Measurements from ENCODE around the gene PCDH17.

PCDH17 gene

DNA sequence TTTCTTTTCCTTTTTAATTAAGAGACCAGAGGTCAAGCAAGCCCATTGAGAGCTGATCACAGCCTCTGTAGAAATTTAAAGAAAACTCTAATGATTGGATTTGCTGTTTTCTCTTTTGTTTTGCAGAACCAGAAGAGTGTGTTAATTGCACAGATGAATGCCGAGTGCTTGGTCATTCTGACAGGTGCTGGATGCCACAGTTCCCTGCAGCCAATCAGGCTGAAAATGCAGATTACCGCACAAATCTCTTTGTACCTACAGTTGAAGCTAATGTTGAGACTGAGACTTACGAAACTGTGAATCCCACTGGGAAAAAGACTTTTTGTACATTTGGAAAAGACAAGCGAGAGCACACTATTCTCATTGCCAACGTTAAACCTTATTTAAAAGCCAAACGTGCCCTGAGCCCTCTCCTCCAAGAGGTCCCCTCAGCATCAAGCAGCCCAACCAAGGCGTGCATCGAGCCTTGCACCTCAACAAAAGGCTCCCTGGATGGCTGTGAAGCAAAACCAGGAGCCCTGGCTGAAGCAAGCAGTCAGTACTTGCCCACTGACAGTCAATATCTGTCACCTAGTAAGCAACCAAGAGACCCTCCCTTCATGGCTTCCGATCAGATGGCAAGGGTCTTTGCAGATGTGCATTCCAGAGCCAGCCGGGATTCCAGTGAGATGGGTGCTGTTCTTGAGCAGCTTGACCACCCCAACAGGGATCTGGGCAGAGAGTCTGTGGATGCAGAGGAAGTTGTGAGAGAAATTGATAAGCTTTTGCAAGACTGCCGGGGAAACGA lies 93.1 kb downstream of the PCDH17 start:
- no peak overlapping the region for H3K4me3 ChIP-seq (ENCODE audit: low read length)
- DNase-seq (ENCODE audit: low read depth, low spot score), result no peak

DNA sequence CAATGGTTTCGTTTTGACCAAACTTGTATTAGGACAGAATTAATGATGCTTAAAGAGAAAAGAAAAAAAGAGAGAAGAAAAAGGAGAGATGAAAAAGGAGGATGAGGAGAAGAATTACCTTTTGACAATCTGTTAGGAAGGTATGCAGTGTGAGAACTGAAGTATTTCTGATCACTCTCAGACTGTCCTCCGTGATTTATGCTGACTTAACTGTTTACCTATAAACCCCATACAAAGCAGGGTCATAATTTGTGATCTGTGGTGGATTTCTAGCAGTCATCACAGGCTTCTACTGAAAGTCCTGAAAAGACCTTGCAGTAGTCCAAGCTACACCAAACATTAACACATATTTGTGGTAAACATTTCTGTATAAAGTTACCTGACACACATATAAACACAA lies 93.9 kb downstream of the PCDH17 start:
- H3K4me3 ChIP-seq (ENCODE audit: low read length), result no peak overlapping the region
- no peak for DNase-seq (ENCODE audit: low read depth, low spot score)

DNA sequence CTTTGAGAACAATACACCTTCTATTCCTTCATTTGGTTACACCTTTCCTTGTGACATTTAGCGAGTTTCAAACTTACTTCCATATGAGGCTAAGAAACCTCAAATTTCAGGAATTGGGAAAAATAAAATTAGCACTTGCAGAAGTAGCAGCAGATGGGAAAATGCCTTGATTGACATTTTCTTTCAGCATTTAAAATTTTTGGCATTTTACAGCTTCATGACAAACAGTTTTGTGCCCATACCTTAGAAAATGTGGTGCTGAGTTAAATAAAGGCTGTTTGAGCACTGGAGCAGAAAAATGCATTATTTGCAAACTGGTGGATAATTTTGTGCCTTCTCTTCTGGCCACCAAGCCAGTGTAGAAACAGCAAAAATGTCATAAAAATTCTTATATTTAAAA lies 95.4 kb downstream of the PCDH17 start:
- DNase-seq (ENCODE audit: low read depth, low spot score), result no peak
- no peak overlapping the region for H3K4me3 ChIP-seq (ENCODE audit: low read length)

DNA sequence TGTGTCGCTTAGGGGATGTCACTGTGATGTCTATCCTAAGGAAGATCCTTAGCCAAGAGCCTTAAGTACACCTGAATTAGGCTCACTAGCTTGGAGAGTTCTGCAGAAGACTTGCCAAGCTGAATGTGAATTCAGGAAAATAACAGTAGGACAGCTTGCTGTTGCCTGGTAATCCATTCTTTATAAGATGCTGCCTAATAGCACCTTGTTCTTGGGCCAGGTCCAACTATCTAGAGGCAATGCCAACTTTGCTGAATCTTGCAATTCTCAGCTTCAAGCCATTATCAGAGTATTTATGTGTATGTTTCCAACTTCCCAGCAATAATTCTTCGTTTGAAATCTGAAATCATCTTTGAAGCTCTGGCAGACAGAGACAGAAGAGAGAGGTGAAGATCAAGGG lies 102.8 kb downstream of the PCDH17 start:
- no peak overlapping the region for H3K4me3 ChIP-seq (ENCODE audit: low read length)
- no peak for DNase-seq (ENCODE audit: low read depth, low spot score)

DNA sequence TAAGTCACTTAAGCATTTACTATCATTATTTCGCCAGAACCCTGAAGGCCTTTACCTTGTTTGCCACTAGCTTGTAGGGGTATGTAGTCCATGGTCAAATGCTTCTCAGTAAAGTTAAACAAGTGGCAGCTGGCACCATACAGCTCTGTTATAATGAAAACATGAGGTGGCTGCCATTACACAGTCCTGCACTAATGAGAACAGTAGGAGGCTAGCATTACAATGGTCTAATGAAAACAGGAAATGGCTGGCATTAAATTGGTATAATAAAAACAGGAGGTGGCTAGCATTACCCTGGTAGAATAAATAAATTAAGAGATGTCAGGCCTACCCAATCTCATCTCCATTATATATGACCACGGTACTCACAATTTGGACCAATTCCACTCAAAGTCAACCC lies 107.5 kb downstream of the PCDH17 start:
- no peak for DNase-seq (ENCODE audit: low read depth, low spot score)

DNA sequence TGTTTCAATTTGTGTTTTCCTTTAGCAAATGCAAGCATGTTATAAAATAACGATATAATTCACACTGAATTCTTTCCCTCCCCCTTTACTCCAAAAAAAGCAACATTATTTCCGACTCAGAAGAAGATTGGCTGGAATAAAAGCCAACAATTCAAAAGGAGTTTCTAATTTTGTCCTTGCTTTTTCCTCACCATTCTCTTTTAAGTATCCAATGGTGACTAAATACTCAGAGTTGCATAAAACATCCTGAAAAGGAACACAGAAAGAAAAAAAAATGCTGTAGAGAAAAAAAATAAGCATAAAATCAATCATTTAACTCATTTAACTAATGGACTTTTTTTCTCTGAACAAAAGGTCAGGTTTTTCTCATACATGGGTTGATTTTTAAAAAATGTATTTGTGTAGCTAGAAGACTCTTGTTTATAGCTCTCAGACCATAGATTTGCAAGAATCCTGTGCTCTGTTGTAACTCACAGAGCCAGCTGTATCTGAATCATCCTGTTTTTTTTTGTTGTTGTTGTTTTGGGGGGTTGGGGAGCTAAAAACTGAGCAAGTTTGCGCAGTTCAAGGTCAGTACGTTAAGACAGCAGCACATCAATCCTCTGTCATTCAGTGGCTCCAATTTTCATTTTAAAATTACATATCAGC lies 108.1 kb downstream of the PCDH17 start:
- DNase-seq (ENCODE audit: low read depth, low spot score), result no peak
- no peak overlapping the region for H3K4me3 ChIP-seq (ENCODE audit: low read length)

More for the DNA sequence above, 107.5 kb downstream of the PCDH17 start:
- no peak overlapping the region for H3K4me3 ChIP-seq (ENCODE audit: low read length)

DNA sequence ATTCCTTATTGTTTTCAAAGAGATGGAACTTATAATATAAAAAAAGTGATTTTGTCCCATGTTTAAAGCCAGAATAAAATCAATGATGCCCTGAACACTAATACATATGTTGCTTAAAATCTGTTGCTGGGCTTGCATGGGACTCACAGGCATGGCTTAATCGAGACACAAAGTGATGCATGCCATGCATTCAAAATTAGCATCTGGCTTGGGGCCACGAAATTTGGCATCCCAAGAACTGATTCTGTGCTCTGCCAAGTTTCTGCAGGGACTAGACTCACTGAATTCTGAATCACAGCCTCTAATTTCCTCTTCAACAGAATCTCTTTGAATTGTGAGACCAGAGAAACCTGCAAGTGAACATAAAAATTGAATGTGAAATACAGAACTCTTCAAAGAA lies 109.2 kb downstream of the PCDH17 start:
- H3K4me3 ChIP-seq (ENCODE audit: low read length), result no peak overlapping the region
- DNase-seq (ENCODE audit: low read depth, low spot score), result no peak

DNA sequence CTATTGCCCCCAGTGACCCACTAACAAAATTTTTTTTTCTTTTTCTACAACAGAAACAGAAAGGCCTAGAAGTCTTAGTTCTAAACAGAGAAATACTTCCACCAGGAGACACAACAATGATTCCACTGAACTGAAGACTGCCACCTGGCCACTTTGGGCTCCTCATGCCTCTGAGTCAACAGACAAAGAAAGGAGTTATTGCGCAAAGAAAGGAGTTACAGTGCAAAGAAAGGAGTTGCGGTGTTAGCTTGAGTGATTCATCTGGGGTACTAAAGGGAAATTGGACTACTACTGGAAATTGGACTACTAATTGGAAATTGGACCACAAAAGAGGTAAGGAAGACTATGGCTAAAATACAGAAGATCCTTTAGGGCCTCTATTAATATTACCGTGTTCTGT lies 116.6 kb downstream of the PCDH17 start:
- no peak overlapping the region for H3K4me3 ChIP-seq (ENCODE audit: low read length)
- DNase-seq (ENCODE audit: low read depth, low spot score), result no peak

DNA sequence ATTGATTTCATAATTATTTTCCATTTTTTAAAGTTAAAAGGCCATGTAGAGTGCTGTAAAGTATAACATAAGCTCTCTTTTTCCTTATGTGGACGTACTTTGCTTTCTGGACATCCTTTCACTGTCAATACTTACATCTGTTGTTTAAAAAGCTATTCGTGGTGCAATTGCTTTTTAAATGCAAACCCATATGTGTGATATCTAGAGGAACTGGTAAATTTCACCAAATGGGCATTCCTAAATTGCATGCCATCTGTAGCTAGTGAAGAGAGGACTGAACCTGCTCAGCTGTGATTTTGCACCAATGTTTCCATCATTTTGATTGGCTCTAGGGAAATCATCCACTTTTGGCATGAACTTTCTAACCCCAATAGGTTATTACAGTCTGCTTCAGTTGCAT lies 129.4 kb downstream of the PCDH17 start:
- no peak overlapping the region for H3K4me3 ChIP-seq (ENCODE audit: low read length)
- no peak for DNase-seq (ENCODE audit: low read depth, low spot score)

DNA sequence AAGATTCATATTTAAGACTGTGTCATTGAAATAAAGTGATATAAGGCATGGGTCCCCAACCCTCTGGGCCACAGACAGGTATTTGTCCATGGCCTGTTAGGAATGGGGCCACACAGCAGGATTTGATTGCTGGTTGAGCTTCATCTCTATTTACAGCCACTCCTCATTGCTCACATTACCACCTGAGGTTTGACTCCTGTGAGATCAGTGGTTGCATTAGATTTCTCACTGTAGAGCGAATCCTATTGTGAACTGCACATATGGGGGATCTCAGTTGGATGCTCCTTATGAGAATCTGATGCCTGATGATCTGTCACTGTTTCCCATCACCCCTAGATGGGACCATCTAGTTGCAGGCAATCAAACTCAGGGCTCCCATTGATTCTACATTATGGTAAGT lies 132.1 kb downstream of the PCDH17 start:
- no peak for DNase-seq (ENCODE audit: low read depth, low spot score)
- no peak overlapping the region for H3K4me3 ChIP-seq (ENCODE audit: low read length)

All from Jurkat, Clone E6-1 (cell line).